ENCODE measurements around the gene HOXC13.

The HOXC13 gene

DNA sequence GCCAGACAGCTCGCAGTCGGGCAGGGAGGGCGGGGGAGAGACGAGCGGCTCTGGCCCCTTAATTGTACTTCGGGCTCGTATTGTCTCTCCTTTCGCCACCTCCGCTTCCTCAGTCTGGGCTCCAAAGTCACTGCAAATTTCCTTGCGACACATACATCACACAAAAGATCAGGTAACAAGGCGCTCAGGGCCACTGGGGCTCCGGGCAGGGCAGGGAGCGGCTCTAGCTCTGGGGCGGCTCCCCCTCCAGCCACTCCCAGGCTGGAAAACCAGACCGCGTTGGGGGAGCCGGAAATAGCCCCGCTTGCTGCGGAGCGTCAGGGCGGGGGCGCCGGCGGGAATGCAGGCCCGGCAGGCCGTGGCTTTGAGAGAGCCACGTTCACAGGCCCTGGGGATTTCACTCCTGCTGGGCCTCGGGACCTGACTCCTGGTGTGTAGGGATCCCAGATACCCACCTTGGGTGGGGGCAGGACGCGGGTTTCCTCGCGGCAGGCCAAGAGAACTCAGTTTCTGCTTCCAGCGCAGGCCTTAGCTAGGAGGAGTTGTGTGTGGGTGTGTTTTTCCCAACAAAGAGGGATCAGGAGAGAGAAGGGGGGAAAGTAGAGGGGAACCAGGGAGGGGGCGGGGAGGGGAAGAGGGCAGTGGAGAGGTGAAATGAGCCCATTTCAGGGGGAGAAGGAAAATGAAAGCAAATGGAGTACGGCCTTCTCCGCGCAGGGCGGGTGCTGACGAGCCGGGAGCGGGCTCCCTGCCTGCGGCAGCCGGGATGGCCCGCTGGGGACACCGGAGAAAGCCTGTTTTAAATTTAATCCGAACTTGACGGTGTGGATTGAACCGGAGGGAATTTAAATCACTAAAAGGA, 57.0 kb downstream of the HOXC13 start (continued):
- TF ChIP-seq, protein P1, sequence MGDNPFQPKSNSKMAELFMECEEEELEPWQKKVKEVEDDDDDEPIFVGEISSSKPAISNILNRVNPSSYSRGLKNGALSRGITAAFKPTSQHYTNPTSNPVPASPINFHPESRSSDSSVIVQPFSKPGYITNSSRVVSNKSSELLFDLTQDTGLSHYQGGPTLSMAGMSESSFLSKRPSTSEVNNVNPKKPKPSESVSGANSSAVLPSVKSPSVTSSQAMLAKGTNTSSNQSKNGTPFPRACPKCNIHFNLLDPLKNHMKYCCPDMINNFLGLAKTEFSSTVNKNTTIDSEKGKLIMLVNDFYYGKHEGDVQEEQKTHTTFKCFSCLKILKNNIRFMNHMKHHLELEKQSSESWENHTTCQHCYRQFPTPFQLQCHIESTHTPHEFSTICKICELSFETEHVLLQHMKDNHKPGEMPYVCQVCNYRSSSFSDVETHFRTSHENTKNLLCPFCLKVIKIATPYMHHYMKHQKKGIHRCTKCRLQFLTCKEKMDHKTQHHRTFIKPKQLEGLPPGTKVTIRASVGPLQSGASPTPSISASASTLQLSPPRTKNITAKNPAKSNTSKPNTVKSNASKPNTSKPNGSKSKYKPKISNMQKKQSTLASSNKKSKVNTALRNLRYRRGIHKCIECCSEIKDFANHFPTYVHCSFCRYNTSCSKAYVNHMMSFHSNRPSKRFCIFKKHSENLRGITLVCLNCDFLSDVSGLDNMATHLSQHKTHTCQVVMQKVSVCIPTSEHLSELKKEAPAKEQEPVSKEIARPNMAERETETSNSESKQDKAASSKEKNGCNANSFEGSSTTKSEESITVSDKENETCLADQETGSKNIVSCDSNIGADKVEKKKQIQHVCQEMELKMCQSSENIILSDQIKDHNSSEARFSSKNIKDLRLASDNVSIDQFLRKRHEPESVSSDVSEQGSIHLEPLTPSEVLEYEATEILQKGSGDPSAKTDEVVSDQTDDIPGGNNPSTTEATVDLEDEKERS (tag by site-specific recombination; IDR thresholded peaks at IDR 0.05), result no peak
- TF ChIP-seq ZNF121 (tag by site-specific recombination; IDR thresholded peaks at IDR 0.05) (peak; percentile 59; the same call in 1 of the 2 replicates), SP2 (tag by site-specific recombination; IDR thresholded peaks at IDR 0.05) (peak; percentile 71), ZNF791 (tag by site-specific recombination; IDR thresholded peaks at IDR 0.05) (no peak), ZNF623 (tag by site-specific recombination; IDR thresholded peaks at IDR 0.05) (no peak), SP7 (tag by site-specific recombination; IDR thresholded peaks at IDR 0.05) (peak; percentile 89; the same call in 1 of the 2 replicates), ZNF48 (tag by site-specific recombination; IDR thresholded peaks at IDR 0.05) (no peak), WT1 (tag by site-specific recombination; IDR thresholded peaks at IDR 0.05) (peak; percentile 59; the same call in 1 of the 2 replicates), ZNF214 (tag by site-specific recombination; IDR thresholded peaks at IDR 0.05; ENCODE audit: borderline replicate concordance) (no peak), EGR2 (tag by site-specific recombination; IDR thresholded peaks at IDR 0.05; ENCODE audit: low read depth) (peak; percentile 83), ZNF223 (tag by site-specific recombination; IDR thresholded peaks at IDR 0.05) (peak; percentile 63; the same call in 1 of the 2 replicates), HOXD13 (CRISPR knock-in tag; IDR thresholded peaks at IDR 0.05; ENCODE audit: borderline replicate concordance) (no peak), SETDB1 (IDR thresholded peaks at IDR 0.05; ENCODE audit: insufficient read length, low read length) (no peak), ZNF433 (tag by site-specific recombination; IDR thresholded peaks at IDR 0.05; ENCODE audit: low read depth) (no peak), MEIS1 (CRISPR knock-in tag; IDR thresholded peaks at IDR 0.05; ENCODE audit: borderline replicate concordance) (no peak), SALL2 (tag by site-specific recombination; IDR thresholded peaks at IDR 0.05; ENCODE audit: borderline replicate concordance) (no peak), ZNF138 (tag by site-specific recombination; IDR thresholded peaks at IDR 0.05; ENCODE audit: borderline replicate concordance) (no peak), YY1 (tag by site-specific recombination; IDR thresholded peaks at IDR 0.05) (no peak), ZNF341 (tag by site-specific recombination; IDR thresholded peaks at IDR 0.05; ENCODE audit: low read depth) (peak; percentile 69; the same call in 1 of the 2 replicates), BCL11B (tag by site-specific recombination; IDR thresholded peaks at IDR 0.05; ENCODE audit: low read depth) (0 out of 2 replicates have a peak, but pooled peaks have one; percentile 21), ZNF610 (tag by site-specific recombination; IDR thresholded peaks at IDR 0.05; ENCODE audit: borderline replicate concordance) (peak; percentile 92), ZNF529 (tag by site-specific recombination; IDR thresholded peaks at IDR 0.05; ENCODE audit: insufficient replicate concordance) (no peak), ZNF530 (tag by site-specific recombination; IDR thresholded peaks at IDR 0.05; ENCODE audit: low read depth) (no peak), ZNF558 (tag by site-specific recombination; IDR thresholded peaks at IDR 0.05) (no peak), ZNF549 (tag by site-specific recombination; IDR thresholded peaks at IDR 0.05) (no peak), GLIS1 (tag by site-specific recombination; IDR thresholded peaks at IDR 0.05) (peak; percentile 49; the same call in 1 of the 2 replicates), YY2 (tag by site-specific recombination; IDR thresholded peaks at IDR 0.05) (no peak), GLIS2 (tag by site-specific recombination; IDR thresholded peaks at IDR 0.05) (peak; percentile 81)
- TF ChIP-seq, protein P2, sequence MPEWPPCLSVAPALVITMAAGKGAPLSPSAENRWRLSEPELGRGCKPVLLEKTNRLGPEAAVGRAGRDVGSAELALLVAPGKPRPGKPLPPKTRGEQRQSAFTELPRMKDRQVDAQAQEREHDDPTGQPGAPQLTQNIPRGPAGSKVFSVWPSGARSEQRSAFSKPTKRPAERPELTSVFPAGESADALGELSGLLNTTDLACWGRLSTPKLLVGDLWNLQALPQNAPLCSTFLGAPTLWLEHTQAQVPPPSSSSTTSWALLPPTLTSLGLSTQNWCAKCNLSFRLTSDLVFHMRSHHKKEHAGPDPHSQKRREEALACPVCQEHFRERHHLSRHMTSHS (tag by site-specific recombination; IDR thresholded peaks at IDR 0.05), result 0 out of 2 replicates have a peak, but pooled peaks have one; percentile 32
- TF ChIP-seq, protein P3, sequence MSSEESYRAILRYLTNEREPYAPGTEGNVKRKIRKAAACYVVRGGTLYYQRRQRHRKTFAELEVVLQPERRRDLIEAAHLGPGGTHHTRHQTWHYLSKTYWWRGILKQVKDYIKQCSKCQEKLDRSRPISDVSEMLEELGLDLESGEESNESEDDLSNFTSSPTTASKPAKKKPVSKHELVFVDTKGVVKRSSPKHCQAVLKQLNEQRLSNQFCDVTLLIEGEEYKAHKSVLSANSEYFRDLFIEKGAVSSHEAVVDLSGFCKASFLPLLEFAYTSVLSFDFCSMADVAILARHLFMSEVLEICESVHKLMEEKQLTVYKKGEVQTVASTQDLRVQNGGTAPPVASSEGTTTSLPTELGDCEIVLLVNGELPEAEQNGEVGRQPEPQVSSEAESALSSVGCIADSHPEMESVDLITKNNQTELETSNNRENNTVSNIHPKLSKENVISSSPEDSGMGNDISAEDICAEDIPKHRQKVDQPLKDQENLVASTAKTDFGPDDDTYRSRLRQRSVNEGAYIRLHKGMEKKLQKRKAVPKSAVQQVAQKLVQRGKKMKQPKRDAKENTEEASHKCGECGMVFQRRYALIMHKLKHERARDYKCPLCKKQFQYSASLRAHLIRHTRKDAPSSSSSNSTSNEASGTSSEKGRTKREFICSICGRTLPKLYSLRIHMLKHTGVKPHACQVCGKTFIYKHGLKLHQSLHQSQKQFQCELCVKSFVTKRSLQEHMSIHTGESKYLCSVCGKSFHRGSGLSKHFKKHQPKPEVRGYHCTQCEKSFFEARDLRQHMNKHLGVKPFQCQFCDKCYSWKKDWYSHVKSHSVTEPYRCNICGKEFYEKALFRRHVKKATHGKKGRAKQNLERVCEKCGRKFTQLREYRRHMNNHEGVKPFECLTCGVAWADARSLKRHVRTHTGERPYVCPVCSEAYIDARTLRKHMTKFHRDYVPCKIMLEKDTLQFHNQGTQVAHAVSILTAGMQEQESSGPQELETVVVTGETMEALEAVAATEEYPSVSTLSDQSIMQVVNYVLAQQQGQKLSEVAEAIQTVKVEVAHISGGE (tag by site-specific recombination; conservative IDR thresholded peaks at IDR 0.05; ENCODE audit: low read depth), result peak; percentile 88
- TF ChIP-seq, protein P4, sequence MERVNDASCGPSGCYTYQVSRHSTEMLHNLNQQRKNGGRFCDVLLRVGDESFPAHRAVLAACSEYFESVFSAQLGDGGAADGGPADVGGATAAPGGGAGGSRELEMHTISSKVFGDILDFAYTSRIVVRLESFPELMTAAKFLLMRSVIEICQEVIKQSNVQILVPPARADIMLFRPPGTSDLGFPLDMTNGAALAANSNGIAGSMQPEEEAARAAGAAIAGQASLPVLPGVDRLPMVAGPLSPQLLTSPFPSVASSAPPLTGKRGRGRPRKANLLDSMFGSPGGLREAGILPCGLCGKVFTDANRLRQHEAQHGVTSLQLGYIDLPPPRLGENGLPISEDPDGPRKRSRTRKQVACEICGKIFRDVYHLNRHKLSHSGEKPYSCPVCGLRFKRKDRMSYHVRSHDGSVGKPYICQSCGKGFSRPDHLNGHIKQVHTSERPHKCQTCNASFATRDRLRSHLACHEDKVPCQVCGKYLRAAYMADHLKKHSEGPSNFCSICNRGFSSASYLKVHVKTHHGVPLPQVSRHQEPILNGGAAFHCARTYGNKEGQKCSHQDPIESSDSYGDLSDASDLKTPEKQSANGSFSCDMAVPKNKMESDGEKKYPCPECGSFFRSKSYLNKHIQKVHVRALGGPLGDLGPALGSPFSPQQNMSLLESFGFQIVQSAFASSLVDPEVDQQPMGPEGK (tag by site-specific recombination; IDR thresholded peaks at IDR 0.05), result peak; percentile 99

Data from HEK293 (cell line).